ENCODE results near the gene RAD17. TPM values are rescaled to one million over a fixed set of nuclear protein-coding genes. Genes with fewer than 3 reads are reported as not detected.

The RAD17 gene
- polyA plus RNA-seq, 3 donors = 9.1 to 11.6 (median 9.6) TPM

DNA sequence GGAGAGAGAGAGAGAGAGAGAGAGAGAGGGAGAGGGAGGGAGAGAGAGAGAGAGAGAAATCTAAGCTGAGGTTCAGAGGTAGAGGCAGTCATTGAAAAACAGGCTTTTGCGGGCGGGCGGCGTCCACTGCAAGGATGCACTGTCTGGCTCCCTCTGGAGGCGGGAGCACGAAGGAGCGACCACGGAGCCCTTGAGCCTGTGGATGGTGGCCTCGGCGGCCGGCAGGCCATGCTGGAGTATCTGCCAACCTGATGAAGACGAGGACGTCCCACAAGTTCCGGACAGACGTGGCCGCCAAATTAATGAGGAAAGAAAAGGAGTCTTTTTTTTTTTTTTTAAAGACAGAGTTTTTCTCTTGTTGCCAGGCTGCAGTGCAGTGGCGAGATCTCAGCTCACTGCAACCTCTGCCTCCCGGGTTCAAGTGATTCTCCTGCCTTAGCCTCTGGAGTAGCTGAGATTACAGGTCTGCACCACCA lies 34.8 kb upstream of the RAD17 start:
- H3K9ac ChIP-seq (ENCODE audit: insufficient read depth, low read length, poor library complexity, severe bottlenecking) = no peak overlapping the region
- TF ChIP-seq, protein P1, sequence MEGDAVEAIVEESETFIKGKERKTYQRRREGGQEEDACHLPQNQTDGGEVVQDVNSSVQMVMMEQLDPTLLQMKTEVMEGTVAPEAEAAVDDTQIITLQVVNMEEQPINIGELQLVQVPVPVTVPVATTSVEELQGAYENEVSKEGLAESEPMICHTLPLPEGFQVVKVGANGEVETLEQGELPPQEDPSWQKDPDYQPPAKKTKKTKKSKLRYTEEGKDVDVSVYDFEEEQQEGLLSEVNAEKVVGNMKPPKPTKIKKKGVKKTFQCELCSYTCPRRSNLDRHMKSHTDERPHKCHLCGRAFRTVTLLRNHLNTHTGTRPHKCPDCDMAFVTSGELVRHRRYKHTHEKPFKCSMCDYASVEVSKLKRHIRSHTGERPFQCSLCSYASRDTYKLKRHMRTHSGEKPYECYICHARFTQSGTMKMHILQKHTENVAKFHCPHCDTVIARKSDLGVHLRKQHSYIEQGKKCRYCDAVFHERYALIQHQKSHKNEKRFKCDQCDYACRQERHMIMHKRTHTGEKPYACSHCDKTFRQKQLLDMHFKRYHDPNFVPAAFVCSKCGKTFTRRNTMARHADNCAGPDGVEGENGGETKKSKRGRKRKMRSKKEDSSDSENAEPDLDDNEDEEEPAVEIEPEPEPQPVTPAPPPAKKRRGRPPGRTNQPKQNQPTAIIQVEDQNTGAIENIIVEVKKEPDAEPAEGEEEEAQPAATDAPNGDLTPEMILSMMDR (IDR thresholded peaks at IDR 0.05) = peak; percentile 75
- H3K4me1 Mint-ChIP-seq = peaks cover 27% of the 10 kb centered on the region
- peak overlapping the region; percentile 2 to 26 for H3K4me3 Mint-ChIP-seq
- no peaks in the 10 kb centered on the region for H3K27me3 ChIP-seq (ENCODE audit: control insufficient read depth in 2 of 2, insufficient read depth in 2 of 2, low read length in 2 of 2)
- intact Hi-C loops (cut with micrococcal nuclease) = loop anchor here (10.0 kb wide), 2 partner anchors 100 to 240 kb away; partner anchors contain the start of genes CDK7 (in 1 of the 2) and SLC30A5 (in 1 of the 2)
- no peaks in the 10 kb centered on the region for H4K20me1 ChIP-seq (ENCODE audit: insufficient read depth, low read length)
- peak overlapping the region; percentile 50 for H2AFZ ChIP-seq (ENCODE audit: insufficient read depth, low read depth, low read length, poor library complexity, severe bottlenecking)
- under 1% methylated on average over 16 of the region's 18 CpGs for WGBS (ENCODE audit: insufficient coverage)
- H3K36me3 ChIP-seq (replicated peaks in 1 of 2; ENCODE audit: control insufficient read depth in 1 of 2, insufficient read depth in 2 of 2, low read length in 2 of 2) = no peaks in the 10 kb centered on the region
- peaks cover 20 to 27% of the 10 kb centered on the region in 2 donors for H3K4me1 ChIP-seq (ENCODE audit: control insufficient read depth in 1 of 2, insufficient read depth in 2 of 2, low read length in 2 of 2)
- H3K36me3 Mint-ChIP-seq = no peaks in the 10 kb centered on the region
- H3K27ac ChIP-seq (ENCODE audit: low read depth in 1 of 2, low read length in 2 of 2) = no peak overlapping the region
- no peaks in the 10 kb centered on the region for H3K9me3 ChIP-seq (replicated peaks in 1 of 2; ENCODE audit: control insufficient read depth in 1 of 2, insufficient read depth in 1 of 2, low read length in 2 of 2)
- no peak overlapping the region for H3K27ac Mint-ChIP-seq
- peak; percentile 61 to 71 (median 69) for DNase-seq
- no peak overlapping the region for H3K4me2 ChIP-seq (replicated peaks; ENCODE audit: extremely low read depth, low read length, poor library complexity, severe bottlenecking)
- no peak overlapping the region for H3K4me3 ChIP-seq (replicated peaks in 1 of 3; ENCODE audit: low read depth in 2 of 3, low read length in 3 of 3)
- no peaks in the 10 kb centered on the region for H3K79me2 ChIP-seq (ENCODE audit: insufficient read depth, low read length)
- H3K9me3 Mint-ChIP-seq = no peaks in the 10 kb centered on the region
- peaks cover 0 to 2% (median 1%) of the 10 kb centered on the region in 3 donors for H3K27me3 Mint-ChIP-seq (ENCODE audit: low read depth in 3 of 3)

DNA sequence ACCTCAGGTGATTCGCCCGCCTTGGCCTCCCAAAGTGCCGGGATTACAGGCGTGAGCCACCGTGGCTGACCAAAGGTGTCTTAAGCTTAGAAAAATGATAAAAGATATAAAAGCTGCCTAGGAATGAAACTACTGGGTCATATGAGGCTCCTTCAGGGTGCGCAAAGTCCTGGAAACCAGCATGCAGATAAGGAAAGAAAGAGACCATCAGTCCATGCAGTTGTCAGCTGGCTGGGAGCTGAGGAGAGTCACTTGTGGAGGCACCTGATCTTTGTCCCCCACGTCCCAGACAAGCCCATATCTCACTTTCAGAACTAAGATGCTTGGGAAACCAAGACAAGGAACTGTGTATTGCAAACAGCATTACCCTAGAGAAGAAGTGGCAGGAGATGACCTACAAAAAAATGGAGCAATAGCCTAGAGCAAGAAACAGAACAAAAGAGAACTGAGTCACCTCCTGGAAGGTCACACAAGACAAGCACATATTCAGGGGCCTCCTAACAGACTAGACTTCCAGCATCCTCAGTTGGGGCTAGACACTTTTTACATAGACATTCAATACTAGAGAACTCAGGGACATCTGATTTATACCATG lies 34.2 kb upstream of the RAD17 start:
- Histone ChIP-seq H3K36me3 (replicated peaks in 1 of 2; ENCODE audit: control insufficient read depth in 1 of 2, insufficient read depth in 2 of 2, low read length in 2 of 2) (no peaks in the 10 kb centered on the region), H4K20me1 (ENCODE audit: insufficient read depth, low read length) (no peaks in the 10 kb centered on the region), H3K4me1 (ENCODE audit: control insufficient read depth in 1 of 2, insufficient read depth in 2 of 2, low read length in 2 of 2) (peaks cover 20 to 27% of the 10 kb centered on the region in 2 donors), H3K4me3 (replicated peaks in 1 of 3; ENCODE audit: low read depth in 2 of 3, low read length in 3 of 3) (no peak overlapping the region), H3K27ac (ENCODE audit: low read depth in 1 of 2, low read length in 2 of 2) (no peak overlapping the region), H3K9ac (ENCODE audit: insufficient read depth, low read length, poor library complexity, severe bottlenecking) (no peak overlapping the region), H3K27me3 (ENCODE audit: control insufficient read depth in 2 of 2, insufficient read depth in 2 of 2, low read length in 2 of 2) (no peaks in the 10 kb centered on the region), H3K9me3 (replicated peaks in 1 of 2; ENCODE audit: control insufficient read depth in 1 of 2, insufficient read depth in 1 of 2, low read length in 2 of 2) (no peaks in the 10 kb centered on the region), H2AFZ (ENCODE audit: insufficient read depth, low read depth, low read length, poor library complexity, severe bottlenecking) (peak overlapping the region; percentile 50), H3K4me2 (replicated peaks; ENCODE audit: extremely low read depth, low read length, poor library complexity, severe bottlenecking) (no peak overlapping the region), H3K79me2 (ENCODE audit: insufficient read depth, low read length) (no peaks in the 10 kb centered on the region)
- Mint-ChIP-seq H3K36me3 (no peaks in the 10 kb centered on the region), H3K4me3 (no peak overlapping the region), H3K9me3 (no peaks in the 10 kb centered on the region), H3K4me1 (peaks cover 27% of the 10 kb centered on the region), H3K27me3 (ENCODE audit: low read depth in 3 of 3) (peaks cover 0 to 2% (median 1%) of the 10 kb centered on the region in 3 donors), H3K27ac (peak overlapping the region in 1 of 7 donors; percentile 54)
- 92% methylated on average over 5 of the region's 7 CpGs for WGBS (ENCODE audit: insufficient coverage)
- TF ChIP-seq, protein P1 (IDR thresholded peaks at IDR 0.05) = no peak
- intact Hi-C loops (cut with micrococcal nuclease) = loop anchor here (10.0 kb wide), 2 partner anchors 101 to 241 kb away; partner anchors contain the start of genes CDK7 (in 1 of the 2) and SLC30A5 (in 1 of the 2)
- peak in 1 of 3 donors; percentile 14 for DNase-seq
